GM23338 (cell line): ENCODE measurements around the gene ZNF716. TPM values are rescaled to one million over a fixed set of nuclear protein-coding genes. Genes with fewer than 3 reads are reported as not detected.

Experiments
- ATAC-seq: fragments of 200-7000 bp; cut with Tn5 transposase; 3 replicates; pipeline ENCODE4 v1.9.1; 2020
- DNase-seq: peaks from one replicate; pipeline ENCODE4 v3.0.0-alpha.2; 2015; ENCODE audit warnings: low spot score
- H2AFZ ChIP-seq: fragments of 200-600 bp; sonication (generic); 2 replicates; pipeline ENCODE4 v1.8.0; 2016; ENCODE audit warnings: antibody characterized with exemption, mild to moderate bottlenecking, moderate library complexity
- H3F3A ChIP-seq: fragments of 200-600 bp; sonication (generic); replicated peaks from 2 replicates; pipeline ENCODE4 v1.8.0; 2017; ENCODE audit warnings: antibody characterized with exemption, mixed run types, low read depth
- H3K27ac ChIP-seq: fragments of 200-600 bp; sonication (generic); 2 replicates; pipeline ENCODE4 v1.6.1; 2016; ENCODE audit warnings: low read depth
- H3K27me3 ChIP-seq: fragments of 200-600 bp; sonication (generic); 2 replicates; pipeline ENCODE4 v1.8.0; 2016; ENCODE audit warnings: mild to moderate bottlenecking, mixed run types, moderate library complexity; ENCODE audit not compliant: insufficient read depth
- H3K36me3 ChIP-seq: fragments of 200-600 bp; sonication (generic); 2 replicates; pipeline ENCODE4 v1.8.0; 2016; ENCODE audit warnings: mild to moderate bottlenecking; ENCODE audit not compliant: insufficient read depth
- H3K4me1 ChIP-seq: fragments of 200-600 bp; sonication (generic); 2 replicates; pipeline ENCODE4 v1.8.0; 2016; ENCODE audit warnings: mild to moderate bottlenecking, moderate library complexity; ENCODE audit not compliant: insufficient read depth
- H3K4me2 ChIP-seq: fragments of 200-600 bp; sonication (generic); 2 replicates; pipeline ENCODE4 v1.7.1; 2017; ENCODE audit warnings: mixed run types
- H3K4me3 ChIP-seq: fragments of 200-600 bp; sonication (generic); 2 replicates; pipeline ENCODE4 v1.6.1; 2016; ENCODE audit warnings: mixed run types
- H3K79me2 ChIP-seq: fragments of 200-600 bp; sonication (generic); replicated peaks from 2 replicates; pipeline ENCODE4 v1.8.0; 2017; ENCODE audit warnings: mild to moderate bottlenecking; ENCODE audit not compliant: insufficient read depth
- H3K9me2 ChIP-seq: fragments of 200-600 bp; sonication (generic); 2 replicates; pipeline ENCODE4 v1.8.0; 2017; ENCODE audit not compliant: insufficient read depth
- H4K20me1 ChIP-seq: fragments of 200-600 bp; sonication (generic); replicated peaks from 2 replicates; pipeline ENCODE4 v1.8.0; 2017; ENCODE audit warnings: mild to moderate bottlenecking; ENCODE audit not compliant: insufficient read depth
- H3K27ac Mint-ChIP-seq: 2 replicates; pipeline ENCODE4 v1.8.0; 2020; ENCODE audit warnings: inconsistent platforms, mild to moderate bottlenecking, moderate library complexity, mixed read lengths
- H3K27me3 Mint-ChIP-seq: 3 replicates; pipeline ENCODE4 v1.8.0; 2022; ENCODE audit warnings: low read depth, mild to moderate bottlenecking, moderate library complexity, mixed read lengths, inconsistent platforms; ENCODE audit not compliant: insufficient read depth, poor library complexity
- H3K36me3 Mint-ChIP-seq: 3 replicates; pipeline ENCODE4 v1.8.0; 2021; ENCODE audit warnings: low read depth, mild to moderate bottlenecking, inconsistent platforms, moderate library complexity, mixed read lengths
- H3K4me1 Mint-ChIP-seq: 3 replicates; pipeline ENCODE4 v1.8.0; 2020; ENCODE audit warnings: mild to moderate bottlenecking, inconsistent platforms, mixed read lengths
- H3K4me3 Mint-ChIP-seq: 3 replicates; pipeline ENCODE4 v1.8.0; 2021; ENCODE audit warnings: moderate library complexity, mild to moderate bottlenecking, inconsistent platforms, mixed read lengths
- H3K9me3 Mint-ChIP-seq: 3 replicates; pipeline ENCODE4 v1.8.0; 2020; ENCODE audit warnings: moderate library complexity, mild to moderate bottlenecking, inconsistent platforms, mixed read lengths
- CREB1 ChIP-seq: fragments of 250-450 bp; sonication (Bioruptor Pico); IDR thresholded peaks from 2 replicates; pipeline ENCODE4 v1.5.0; 2020; ENCODE audit warnings: low read depth, mild to moderate bottlenecking, moderate library complexity
- CTCF ChIP-seq, 2 experiments: fragments of 200-600 bp in 1 of 2; sonication (generic) in 1 of 2; conservative IDR thresholded peaks; 2 replicates each; pipeline versions ENCODE4 v1.5.1 to v1.6.1; 2016 to 2017; ENCODE audit warnings: antibody characterized with exemption in 2 of 2, low read depth in 2 of 2, mild to moderate bottlenecking in 2 of 2, moderate library complexity in 1 of 2
- ETS1 ChIP-seq: IDR thresholded peaks from 2 replicates; pipeline ENCODE4 v1.6.1; 2016; ENCODE audit warnings: antibody characterized with exemption
- EZH2 ChIP-seq: fragments of 200-600 bp; sonication (generic); IDR thresholded peaks from one replicate; pipeline ENCODE4 v1.8.0; 2017; ENCODE audit warnings: antibody characterized with exemption, mild to moderate bottlenecking, low read depth; ENCODE audit not compliant: unreplicated experiment
- EZH2phosphoT487 ChIP-seq: fragments of 200-600 bp; sonication (generic); IDR thresholded peaks from one replicate; pipeline ENCODE4 v1.8.1; 2018; ENCODE audit warnings: antibody characterized with exemption; ENCODE audit not compliant: unreplicated experiment
- JUNB ChIP-seq: IDR thresholded peaks from one replicate; pipeline ENCODE4 v1.6.1; 2016; ENCODE audit warnings: antibody characterized with exemption; ENCODE audit not compliant: unreplicated experiment
- NANOG ChIP-seq: IDR thresholded peaks from 2 replicates; pipeline ENCODE4 v1.6.1; 2016; ENCODE audit warnings: antibody characterized with exemption, borderline replicate concordance
- POLR2AphosphoS5 ChIP-seq: IDR thresholded peaks from 2 replicates; pipeline ENCODE4 v1.6.1; 2016; ENCODE audit warnings: antibody characterized with exemption, low read depth
- REST ChIP-seq: IDR thresholded peaks from one replicate; pipeline ENCODE4 v1.6.1; 2018; ENCODE audit warnings: antibody characterized with exemption; ENCODE audit not compliant: unreplicated experiment
- STAT1 ChIP-seq: IDR thresholded peaks from one replicate; pipeline ENCODE4 v1.6.1; 2016; ENCODE audit warnings: antibody characterized with exemption; ENCODE audit not compliant: unreplicated experiment
- ZNF114 ChIP-seq: fragments of 250-450 bp; sonication (Bioruptor Pico); IDR thresholded peaks from 2 replicates; pipeline ENCODE4 v1.5.0; 2020; ENCODE audit warnings: mild to moderate bottlenecking, moderate library complexity
- ZNF331 ChIP-seq: fragments of 250-450 bp; sonication (Bioruptor Pico); IDR thresholded peaks from 2 replicates; pipeline ENCODE4 v1.5.0; 2020; ENCODE audit warnings: low read depth, mild to moderate bottlenecking, moderate library complexity
- ZNF462 ChIP-seq: fragments of 250-450 bp; sonication (Bioruptor Pico); IDR thresholded peaks from 2 replicates; pipeline ENCODE4 v1.5.0; 2020; ENCODE audit warnings: mild to moderate bottlenecking, moderate library complexity
- polyA plus RNA-seq: library from polyadenylated mRNA; unstranded; fragments of >200 nt; fragmentation: Nextera tagmentation; extraction: Ambion mirVana; gene quantifications from 2 replicates; pipeline ENCODE4 v1.2.1, GENCODE V29; 2016
- total RNA-seq: library from RNA; depleted of rRNA; stranded (reverse); fragments of >200 nt; shearing (Covaris generic); gene quantifications from 2 replicates; pipeline ENCODE4 v1.2.3, GENCODE V29; 2014

ZNF716 gene
- total and polyA plus RNA-seq, 2 experiments from 2014 or later: not detected

GRCh38 chr7:57412618-57413017 is 37.4 kb upstream of the ZNF716 start:
- Histone ChIP-seq H3K36me3 (no peaks in the 10 kb centered on the region), H3K27ac (no peak overlapping the region), H3K27me3 (no peaks in the 10 kb centered on the region), H4K20me1 (no peaks in the 10 kb centered on the region), H3F3A (no peaks in the 10 kb centered on the region), H3K9me2 (no peaks in the 10 kb centered on the region), H3K79me2 (no peaks in the 10 kb centered on the region), H2AFZ (no peak overlapping the region), H3K4me1 (no peaks in the 10 kb centered on the region), H3K4me3 (no peak overlapping the region), H3K4me2 (no peak overlapping the region)
- no peak overlapping the region for H3K4me3 Mint-ChIP-seq
- H3K27me3 Mint-ChIP-seq: no peaks in the 10 kb centered on the region
- H3K36me3 Mint-ChIP-seq: peaks cover 6% of the 10 kb centered on the region; the same call in 1 of the 3 replicates
- no peak overlapping the region for H3K27ac Mint-ChIP-seq
- DNase-seq (no peak), ATAC-seq (no peak)
- peaks cover 93% of the 10 kb centered on the region for H3K9me3 Mint-ChIP-seq
- H3K4me1 Mint-ChIP-seq: no peaks in the 10 kb centered on the region
- no peak for TF ChIP-seq POLR2AphosphoS5
- no peak for TF ChIP-seq ZNF114 (CRISPR knock-in tag)
- no peak for TF ChIP-seq CREB1
- TF ChIP-seq ETS1: no peak
- no peak for TF ChIP-seq REST
- TF ChIP-seq JUNB: no peak
- no peak for TF ChIP-seq NANOG
- no peak for TF ChIP-seq ZNF331 (CRISPR knock-in tag)
- no peak for TF ChIP-seq STAT1
- no peak for TF ChIP-seq EZH2
- TF ChIP-seq ZNF462 (CRISPR knock-in tag): no peak
- no peak for TF ChIP-seq CTCF (conservative IDR thresholded peaks at IDR 0.05; ENCODE audit: low read depth in 2 of 2)
- no peak for TF ChIP-seq EZH2phosphoT487
